GM12801 (cell line): Measurements from ENCODE around the gene VAC14.

Experiments used
- TF ChIP-seq, protein P1 (sequence below): IDR thresholded peaks from one replicate; pipeline ENCODE4 v1.5.1; 2011; ENCODE audit warnings: control low read depth; ENCODE audit not compliant: insufficient read length; ENCODE audit errors: extremely low read depth

VAC14 gene

DNA sequence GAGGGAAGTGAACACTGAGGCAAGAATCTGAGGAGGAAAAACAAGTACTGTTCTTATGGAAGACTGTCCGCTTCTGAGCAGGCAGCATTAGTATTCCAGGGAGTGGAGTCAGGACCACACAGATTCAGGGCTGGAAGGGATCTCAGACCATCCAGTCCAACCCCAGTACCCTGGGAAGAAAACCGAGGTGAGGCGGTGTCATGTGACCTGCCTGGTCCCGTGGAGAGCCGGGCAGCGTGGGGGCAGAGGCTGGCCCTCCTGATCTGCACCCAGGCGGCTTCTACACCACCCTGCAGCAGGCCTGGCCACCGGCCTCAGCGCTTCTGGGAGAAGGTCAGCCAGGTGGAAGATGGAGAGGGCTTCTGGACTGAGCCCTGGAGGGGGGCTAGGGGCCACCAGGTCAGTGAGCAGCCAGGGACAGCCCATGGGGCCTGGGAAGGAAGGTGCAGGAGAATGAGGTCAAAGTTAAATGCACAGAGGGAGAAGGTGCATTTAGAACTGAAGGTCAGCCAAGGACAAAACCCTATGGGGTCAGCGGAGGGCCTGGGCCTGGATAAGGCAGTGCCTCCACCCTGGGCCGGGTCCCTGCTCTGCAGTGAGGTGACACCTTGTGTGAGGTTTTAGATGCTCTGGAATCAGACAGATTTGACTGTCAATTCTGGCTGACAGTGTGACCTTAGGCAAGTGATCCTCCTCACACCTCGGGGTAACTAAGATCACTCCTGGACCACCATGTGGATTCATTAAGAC, 45.9 kb downstream of the VAC14 start:
- TF ChIP-seq, protein P1, sequence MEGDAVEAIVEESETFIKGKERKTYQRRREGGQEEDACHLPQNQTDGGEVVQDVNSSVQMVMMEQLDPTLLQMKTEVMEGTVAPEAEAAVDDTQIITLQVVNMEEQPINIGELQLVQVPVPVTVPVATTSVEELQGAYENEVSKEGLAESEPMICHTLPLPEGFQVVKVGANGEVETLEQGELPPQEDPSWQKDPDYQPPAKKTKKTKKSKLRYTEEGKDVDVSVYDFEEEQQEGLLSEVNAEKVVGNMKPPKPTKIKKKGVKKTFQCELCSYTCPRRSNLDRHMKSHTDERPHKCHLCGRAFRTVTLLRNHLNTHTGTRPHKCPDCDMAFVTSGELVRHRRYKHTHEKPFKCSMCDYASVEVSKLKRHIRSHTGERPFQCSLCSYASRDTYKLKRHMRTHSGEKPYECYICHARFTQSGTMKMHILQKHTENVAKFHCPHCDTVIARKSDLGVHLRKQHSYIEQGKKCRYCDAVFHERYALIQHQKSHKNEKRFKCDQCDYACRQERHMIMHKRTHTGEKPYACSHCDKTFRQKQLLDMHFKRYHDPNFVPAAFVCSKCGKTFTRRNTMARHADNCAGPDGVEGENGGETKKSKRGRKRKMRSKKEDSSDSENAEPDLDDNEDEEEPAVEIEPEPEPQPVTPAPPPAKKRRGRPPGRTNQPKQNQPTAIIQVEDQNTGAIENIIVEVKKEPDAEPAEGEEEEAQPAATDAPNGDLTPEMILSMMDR, result no peak

DNA sequence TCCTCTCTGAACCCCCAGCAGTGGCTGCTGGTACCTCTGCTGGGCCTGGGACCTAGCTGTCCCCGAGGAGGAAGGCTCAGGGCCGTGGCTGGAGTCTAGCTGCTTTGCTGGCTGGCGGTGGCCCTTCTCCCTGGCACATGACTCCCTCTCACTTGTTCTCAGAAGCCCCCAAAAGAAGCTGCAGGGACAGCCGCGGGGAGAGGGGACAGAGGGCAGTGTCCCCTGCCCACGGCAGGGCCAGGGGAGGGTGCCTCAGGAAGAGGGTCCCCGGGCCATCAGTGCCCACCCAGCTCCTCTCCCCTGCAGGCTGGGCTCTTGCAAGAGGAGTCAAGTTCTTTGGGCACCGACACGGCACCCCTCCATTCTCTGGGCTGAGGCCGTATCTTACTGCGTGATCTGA, 46.6 kb downstream of the VAC14 start:
- TF ChIP-seq, protein P1, result no peak

DNA sequence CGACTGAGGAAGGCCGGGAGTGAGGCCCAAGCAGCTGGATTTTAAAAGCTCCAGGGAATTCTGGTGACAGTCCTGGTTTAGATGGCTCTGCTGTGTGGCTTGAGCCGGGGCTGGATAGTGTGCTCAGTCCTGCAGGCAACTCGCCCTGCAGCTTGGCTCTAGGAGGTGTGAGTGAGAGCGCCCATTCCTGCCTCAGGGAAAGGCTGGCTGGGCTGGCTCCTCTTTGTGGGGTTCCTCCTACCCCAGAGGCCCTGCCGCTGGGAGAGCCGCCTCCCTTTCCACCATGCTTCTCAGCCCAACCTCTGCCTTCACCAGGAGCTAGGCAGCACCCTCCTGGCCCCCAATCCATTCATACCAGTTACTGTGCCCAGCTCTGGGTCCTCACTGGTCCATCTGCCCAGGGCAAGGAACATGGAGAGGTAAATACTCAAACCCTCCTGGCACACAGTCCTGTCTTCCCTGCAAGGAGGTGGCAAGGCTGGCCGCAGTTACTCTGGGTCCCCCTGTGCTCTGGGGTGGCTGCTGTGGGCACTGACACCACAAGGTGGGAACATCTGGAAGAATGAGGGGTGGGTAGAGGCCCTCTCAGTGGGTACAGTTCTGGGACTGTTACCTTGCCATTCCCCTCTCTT, 47.1 kb downstream of the VAC14 start:
- TF ChIP-seq, protein P1, result no peak

DNA sequence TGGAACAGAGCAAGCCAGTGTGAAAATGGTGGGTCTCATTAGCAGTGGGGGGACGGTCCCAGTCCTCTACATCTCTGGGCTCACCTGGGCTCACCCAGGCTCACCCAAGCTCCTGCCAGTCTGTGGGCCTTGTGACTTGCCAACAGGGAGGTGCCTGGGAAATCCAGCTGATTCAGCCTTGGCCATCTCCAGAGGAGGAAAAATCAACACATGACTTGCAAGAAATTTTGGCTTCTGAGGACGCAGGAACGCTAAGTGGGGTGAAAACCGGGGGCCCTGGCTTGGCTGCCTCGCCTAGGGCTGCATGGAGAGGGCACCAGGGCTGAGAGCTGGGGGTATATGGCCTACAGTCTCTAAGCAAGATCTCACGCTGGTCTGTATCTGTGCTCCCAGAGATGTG, 47.7 kb downstream of the VAC14 start:
- TF ChIP-seq, protein P1, result no peak

DNA sequence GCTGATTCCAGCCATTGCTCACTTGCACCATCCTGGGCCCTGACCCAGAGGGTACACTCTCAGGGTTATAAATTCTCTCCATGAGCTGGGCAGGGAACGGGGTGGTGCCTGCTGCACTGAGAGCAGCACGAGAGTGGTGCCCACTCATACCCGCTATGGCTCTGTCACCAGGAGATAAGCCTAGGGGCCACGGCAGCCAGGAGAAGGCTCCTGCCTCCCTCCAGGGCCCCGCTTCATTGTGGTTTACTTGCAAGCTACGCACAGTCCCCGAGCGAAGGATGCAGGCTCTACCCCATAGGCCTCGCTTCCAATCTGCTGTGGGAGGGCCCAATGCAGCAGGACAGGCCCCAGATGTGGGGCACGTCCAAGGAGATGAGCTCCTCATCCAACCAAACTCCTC, 48.5 kb downstream of the VAC14 start:
- TF ChIP-seq, protein P1, result no peak

DNA sequence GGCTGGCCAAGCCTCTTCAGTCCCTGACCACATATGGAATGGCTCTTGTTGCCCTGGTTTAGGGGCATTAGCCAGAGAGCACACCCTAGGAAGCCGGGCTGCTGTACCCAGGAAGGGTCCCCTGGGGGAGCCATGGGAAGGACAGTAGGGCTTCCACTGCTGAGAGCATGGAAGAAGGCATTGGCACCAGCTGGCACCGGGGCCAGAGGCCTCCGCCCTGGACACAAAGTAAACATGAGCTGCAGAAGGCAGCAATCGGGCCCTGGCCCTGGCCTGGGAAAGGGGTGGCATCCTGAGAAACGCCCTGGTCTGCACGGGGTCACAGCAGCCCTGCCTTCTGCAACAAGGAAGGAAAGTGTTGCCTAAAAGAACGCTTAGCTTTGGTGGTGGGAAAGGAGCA, 49.4 kb downstream of the VAC14 start:
- TF ChIP-seq, protein P1, result no peak

DNA sequence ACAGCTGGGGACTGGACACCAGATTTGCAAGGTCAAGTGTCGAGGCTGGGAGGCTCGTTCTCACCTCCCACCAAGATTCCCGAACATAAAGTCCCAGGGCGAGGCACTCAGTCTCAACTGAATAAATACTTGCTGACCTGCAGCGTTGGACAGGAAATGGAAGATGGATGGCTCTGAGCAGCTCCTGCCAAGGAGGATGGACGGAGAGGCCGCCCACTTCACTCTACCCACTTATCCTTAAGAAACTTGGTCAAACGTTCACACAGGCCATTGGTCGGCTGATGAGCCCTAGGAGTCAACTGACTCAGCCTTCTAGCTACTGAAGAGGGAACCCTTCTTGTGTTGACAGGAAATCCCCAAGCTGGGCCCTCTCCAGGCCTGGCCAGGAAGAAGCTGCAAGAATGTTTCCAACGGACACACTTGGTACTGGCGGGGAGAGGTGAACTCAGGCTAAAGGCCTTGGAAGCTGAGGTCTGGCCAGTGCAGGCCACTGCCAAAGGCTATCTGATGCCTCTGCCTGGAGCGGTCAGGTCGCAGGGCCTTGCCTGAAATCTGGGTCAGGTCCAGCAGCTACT, 50.0 kb downstream of the VAC14 start:
- TF ChIP-seq, protein P1, result no peak
